BJ (cell line): ENCODE measurements around the gene IGIP. TPM values are rescaled to one million over a fixed set of nuclear protein-coding genes. Genes with fewer than 3 reads are reported as not detected.

ENCODE experiments used
- CTCF ChIA-PET: fragments of 350-600 bp; formaldehyde crosslinking; extraction: SDS; loops from one replicate; lab custom pipeline; 2021; ENCODE audit warnings: antibody characterized with exemption, inconsistent platforms; lab: Yijun Ruan, JAX
- POLR2A ChIA-PET: fragments of 300-600 bp; sonication (Branson Sonifier 250); formaldehyde crosslinking; extraction: SDS; loops from one replicate; lab custom pipeline; 2021; ENCODE audit warnings: antibody characterized with exemption; lab: Charles Lee
- DNase-seq: peaks from one replicate; pipeline ENCODE4 v3.0.0-alpha.2; 2011; ENCODE audit warnings: low read depth
- H3K27me3 ChIP-seq: 2 replicates; pipeline ENCODE4 v1.6.0; 2011; ENCODE audit warnings: low read length; ENCODE audit not compliant: control insufficient read depth, insufficient read depth
- H3K36me3 ChIP-seq: 2 replicates; pipeline ENCODE4 v1.5.1; 2011; ENCODE audit warnings: low read length; ENCODE audit not compliant: control insufficient read depth, insufficient read depth
- H3K4me3 ChIP-seq: 2 replicates; pipeline ENCODE4 v1.5.1; 2011; ENCODE audit warnings: low read depth, mild to moderate bottlenecking, control low read depth, low read length
- CTCF ChIP-seq: IDR thresholded peaks from 2 replicates; pipeline ENCODE4 v1.5.1; 2011; ENCODE audit warnings: low read depth, mild to moderate bottlenecking, control low read depth, inconsistent platforms, low read length, moderate library complexity; ENCODE audit not compliant: insufficient read depth
- polyA plus RNA-seq: library from polyadenylated mRNA; depleted of rRNA; stranded (reverse); fragments of >200 nt; gene quantifications from 2 replicates; pipeline ENCODE4 v1.2.3, GENCODE V29; 2011

Gene IGIP
- polyA plus RNA-seq, 1 experiment = 1.5 TPM

GRCh38 chr5:140084541-140084940 is 41.2 kb upstream of the IGIP start:
- peaks cover 9% of the 10 kb centered on the region for H3K27me3 ChIP-seq

GRCh38 chr5:140090251-140090650 is 35.5 kb upstream of the IGIP start:
- peaks cover 4% of the 10 kb centered on the region for H3K27me3 ChIP-seq
- no peak for DNase-seq
- H3K36me3 ChIP-seq = no peaks in the 10 kb centered on the region
- ChIA-PET CTCF (interaction anchor here (0.9 kb wide), 1 partner anchor 18 kb away, joined by 3 read pairs; no protein-coding TSS in a partner anchor), POLR2A (no interaction called here)
- no peak for TF ChIP-seq CTCF
- no peak overlapping the region for H3K4me3 ChIP-seq

More at GRCh38 chr5:140084541-140084940, 41.2 kb upstream of the IGIP start:
- Histone ChIP-seq H3K36me3 (no peaks in the 10 kb centered on the region), H3K4me3 (no peak overlapping the region)
- CTCF ChIA-PET = interaction anchor here (0.9 to 1.8 kb wide), 2 partner anchors 10 to 60 kb away, joined by 3 to 4 read pairs; no protein-coding TSS in a partner anchor
- POLR2A ChIA-PET = no interaction called here
- no peak for DNase-seq
- no peak for TF ChIP-seq CTCF

- ChIA-PET CTCF (interaction anchor here (1.1 to 1.4 kb wide), 3 partner anchors 19 to 53 kb away, joined by 3 read pairs; no protein-coding TSS in a partner anchor), POLR2A (no interaction called here)
- H3K27me3 ChIP-seq = peaks cover 4% of the 10 kb centered on the region
- no peak for DNase-seq
- H3K36me3 ChIP-seq = no peaks in the 10 kb centered on the region
- H3K4me3 ChIP-seq = no peak overlapping the region
- TF ChIP-seq CTCF = no peak
These were observed 32.6 kb upstream of the IGIP start for GRCh38 chr5:140093179-140093578.

GRCh38 chr5:140093866-140094265 is 31.9 kb upstream of the IGIP start:
- POLR2A ChIA-PET = no interaction called here
- H3K36me3 ChIP-seq = no peaks in the 10 kb centered on the region
- DNase-seq = no peak
- TF ChIP-seq CTCF = no peak
- no peak overlapping the region for H3K4me3 ChIP-seq
- H3K27me3 ChIP-seq = peaks cover 4% of the 10 kb centered on the region
- CTCF ChIA-PET = interaction anchor here (1.0 to 1.1 kb wide), 2 partner anchors 20 to 21 kb away, joined by 3 to 5 read pairs; partner anchors contain the start of gene PURA

GRCh38 chr5:140094889-140095288 is 30.8 kb upstream of the IGIP start:
- POLR2A ChIA-PET = interaction anchor here (0.6 kb wide), 1 partner anchor 18 kb away, joined by 3 read pairs; no protein-coding TSS in a partner anchor
- H3K4me3 ChIP-seq = no peak overlapping the region
- no peak for DNase-seq
- peaks cover 4% of the 10 kb centered on the region for H3K27me3 ChIP-seq
- H3K36me3 ChIP-seq = no peaks in the 10 kb centered on the region
- CTCF ChIA-PET = interaction anchor here (1.0 to 1.1 kb wide), 2 partner anchors 19 to 20 kb away, joined by 3 to 5 read pairs; partner anchors contain the start of gene PURA
- TF ChIP-seq CTCF = no peak
